Right ventricle myocardium inferior (tissue), 1 donor: ENCODE results near the gene RRAS. TPM values are rescaled to one million over a fixed set of nuclear protein-coding genes. Genes with fewer than 3 reads are reported as not detected.

Experiments used
- ATAC-seq: fragments of 200-7000 bp; cut with Tn5 transposase; one replicate; pipeline ENCODE4 v1.9.1; 2020; ENCODE audit warnings: mild to moderate bottlenecking, moderate library complexity
- DNase-seq: peaks from one replicate; pipeline ENCODE4 v3.0.0; 2021; ENCODE audit errors: missing footprints
- intact Hi-C: fragments of 100-400 bp; cut with DNase I; formaldehyde crosslinking; loops from one replicate; pipeline ENCODE4 v1.11.0; 2022
- total RNA-seq: library from RNA; stranded (reverse); fragmentation: NEBNext Ultra II Directional; extraction: Animal tissue kit (Norgen Biotek cat#: 25700); gene quantifications from one replicate; pipeline ENCODE4 v1.2.1, GENCODE V29; 2021
- donor health status: DM: no; HTN: yes; CAD: no; lungs with severe emphysema.

Gene RRAS
- total RNA-seq, 1 donor from 2014 or later = 120 TPM

- no peak for ATAC-seq
- intact Hi-C loops = loop anchor here (5.0 kb wide), 2 partner anchors 198 to 227 kb away; partner anchors contain the start of genes AKT1S1, ALDH16A1, PIH1D1 and TBC1D17
Observed at GRCh38 chr19:49678985-49679770, 39.2 kb upstream of the RRAS start.

GRCh38 chr19:49677901-49678674 is 38.1 kb upstream of the RRAS start:
- DNase-seq (peak; percentile 83), ATAC-seq (no peak)
- intact Hi-C loops = loop anchor here (1.0 to 5.0 kb wide), 5 partner anchors 37 to 226 kb away; partner anchors contain the start of genes AKT1S1, ALDH16A1, FUZ and PIH1D1

More at GRCh38 chr19:49678985-49679770, 39.2 kb upstream of the RRAS start:
- peak; percentile 20 for DNase-seq

GRCh38 chr19:49677231-49677900 is 37.4 kb upstream of the RRAS start, which contains the start of gene PRMT1:
Gene PRMT1 (plus strand): TSS chr19:49677271. CDS start chr19:49677281, 10 bp downstream.
- ATAC-seq (no peak), DNase-seq (no peak)
- intact Hi-C loops = loop anchor here (1.0 to 5.0 kb wide), 5 partner anchors 37 to 225 kb away; partner anchors contain the start of genes AKT1S1, ALDH16A1, FUZ and PIH1D1

- peak; percentile 92 for ATAC-seq
- intact Hi-C loops = loop anchor here (1.0 to 5.0 kb wide), 5 partner anchors 36 to 225 kb away; partner anchors contain the start of genes AKT1S1, ALDH16A1, FUZ and PIH1D1
Observed at GRCh38 chr19:49676784-49677230, 36.9 kb upstream of the RRAS start.

GRCh38 chr19:49676136-49676783 is 36.3 kb upstream of the RRAS start:
- ATAC-seq = peak; percentile 51
- intact Hi-C loops = loop anchor here (2.0 to 5.0 kb wide), 3 partner anchors 35 to 224 kb away; partner anchors contain the start of genes AKT1S1, ALDH16A1, PIH1D1 and RRAS
- DNase-seq = peak; percentile 77

More at GRCh38 chr19:49676784-49677230, 36.9 kb upstream of the RRAS start:
- DNase-seq = peak; percentile 99

- no peak for ATAC-seq
- peak; percentile 91 for DNase-seq
- intact Hi-C loops = loop anchor here (5.0 kb wide), 2 partner anchors 80 to 100 kb away; partner anchors contain the start of gene PRR12
Observed at GRCh38 chr19:49672131-49672919, 32.4 kb upstream of the RRAS start.

- intact Hi-C loops = no loop called here
- ATAC-seq = no peak
- DNase-seq = no peak
Observed at GRCh38 chr19:49669516-49669915, 29.6 kb upstream of the RRAS start.

- DNase-seq = no peak
- no peak for ATAC-seq
- intact Hi-C loops = no loop called here
Observed at GRCh38 chr19:49667473-49667872, 27.5 kb upstream of the RRAS start.

- no peak for ATAC-seq
- intact Hi-C loops = no loop called here
- no peak for DNase-seq
Observed at GRCh38 chr19:49666120-49666444, 26.1 kb upstream of the RRAS start.

- peak; percentile 99 for DNase-seq
- intact Hi-C loops = no loop called here
- ATAC-seq = peak; percentile 93
Observed at GRCh38 chr19:49665351-49666119, 25.6 kb upstream of the RRAS start, which contains the start of the genes BCL2L12 and IRF3. Gene BCL2L12 (plus strand): TSS chr19:49665933. CDS start chr19:49666693, 760 bp downstream. Gene IRF3 (minus strand): TSS chr19:49665857. CDS start chr19:49664838, 1,019 bp downstream.

GRCh38 chr19:49665036-49665350 is 25.1 kb upstream of the RRAS start:
- ATAC-seq (no peak), DNase-seq (no peak)
- intact Hi-C loops = no loop called here

- DNase-seq = peak; percentile 93
- intact Hi-C loops = no loop called here
- peak; percentile 76 for ATAC-seq
Observed at GRCh38 chr19:49664171-49665035, 24.5 kb upstream of the RRAS start.

- intact Hi-C loops = no loop called here
Observed at GRCh38 chr19:49663224-49663623, 23.3 kb upstream of the RRAS start.

GRCh38 chr19:49662011-49662410 is 22.1 kb upstream of the RRAS start:
- DNase-seq = peak; percentile 25
- ATAC-seq = no peak
- intact Hi-C loops = no loop called here

More at GRCh38 chr19:49663224-49663623, 23.3 kb upstream of the RRAS start:
- peak; percentile 9 for DNase-seq
- ATAC-seq = no peak

GRCh38 chr19:49660338-49660961 is 20.5 kb upstream of the RRAS start:
- DNase-seq = peak; percentile 1
- intact Hi-C loops = no loop called here
- no peak for ATAC-seq
